SK-N-SH (cell line): ENCODE results near the gene GRIPAP1. TPM values are rescaled to one million over a fixed set of nuclear protein-coding genes. Genes with fewer than 3 reads are reported as not detected.

Source experiments
- CTCF ChIA-PET: fragments of 300-600, 350-600 bp; formaldehyde crosslinking; extraction: SDS; loops from one replicate; lab custom pipeline; 2021; lab: Yijun Ruan, JAX
- POLR2A ChIA-PET: fragments of 350-600 bp; sonication (Branson Sonifier 250); formaldehyde crosslinking; extraction: SDS; loops from one replicate; lab custom pipeline; 2020; ENCODE audit warnings: antibody characterized with exemption, inconsistent platforms; lab: Yijun Ruan, JAX
- DNase-seq: peaks from one replicate; pipeline ENCODE4 v3.0.0; 2012
- H2AFZ ChIP-seq: fragments of 200-600 bp; sonication (generic); 2 replicates; pipeline ENCODE4 v1.8.1; 2016; ENCODE audit warnings: antibody characterized with exemption, mild to moderate bottlenecking, low read depth
- H3F3A ChIP-seq: fragments of 200-600 bp; sonication (generic); replicated peaks from 2 replicates; pipeline ENCODE3; 2016; ENCODE audit warnings: antibody characterized with exemption, mild to moderate bottlenecking; ENCODE audit not compliant: insufficient read depth
- H3K27ac ChIP-seq, 2 experiments: fragments of 200-500 bp in 1 of 2; fragments of 200-600 bp in 1 of 2; sonication (Bioruptor generic) in 1 of 2; sonication (generic), shearing (Covaris generic) in 1 of 2; 2 replicates each; pipeline versions ENCODE4 v1.5.1 to v1.6.1; 2014 to 2016; ENCODE audit warnings: low read depth in 2 of 2, inconsistent platforms in 1 of 2, low read length in 1 of 2, mild to moderate bottlenecking in 1 of 2, mixed read lengths in 1 of 2
- H3K27me3 ChIP-seq: fragments of 200-600 bp; sonication (generic), shearing (Covaris generic); 2 replicates; pipeline ENCODE4 v1.6.1; 2016; ENCODE audit warnings: mixed run types; ENCODE audit not compliant: insufficient read depth
- H3K36me3 ChIP-seq, 2 experiments: fragments of 200-500 bp in 1 of 2; fragments of 200-600 bp in 1 of 2; sonication (Bioruptor generic) in 1 of 2; sonication (generic) in 1 of 2; replicated peaks in 1 of 2; 2 replicates each; pipeline versions ENCODE3 to v1.5.1; 2014 to 2016; ENCODE audit warnings: low read length in 1 of 2, mild to moderate bottlenecking in 1 of 2; ENCODE audit not compliant: insufficient read depth in 2 of 2, control insufficient read depth in 1 of 2
- H3K4me1 ChIP-seq, 2 experiments: fragments of 200-500 bp in 1 of 2; fragments of 200-600 bp in 1 of 2; sonication (Bioruptor generic) in 1 of 2; sonication (generic), shearing (Covaris generic) in 1 of 2; 2 replicates each; pipeline versions ENCODE4 v1.5.1 to v1.6.1; 2014 to 2016; ENCODE audit warnings: low read depth in 1 of 2, low read length in 1 of 2, mixed run types in 1 of 2; ENCODE audit not compliant: insufficient read depth in 2 of 2, control insufficient read depth in 1 of 2
- H3K4me2 ChIP-seq: fragments of 200-600 bp; sonication (generic), shearing (Covaris generic); 2 replicates; pipeline ENCODE4 v1.6.1; 2017; ENCODE audit warnings: mixed run types
- H3K4me3 ChIP-seq, 2 experiments: fragments of 200-500 bp in 1 of 2; fragments of 200-600 bp in 1 of 2; sonication (Bioruptor generic) in 1 of 2; sonication (generic), shearing (Covaris generic) in 1 of 2; 2 replicates each; pipeline versions ENCODE4 v1.5.1 to v1.8.1; 2014 to 2016; ENCODE audit warnings: low read depth in 2 of 2, inconsistent platforms in 1 of 2, low read length in 1 of 2, mild to moderate bottlenecking in 1 of 2, mixed read lengths in 1 of 2, moderate library complexity in 1 of 2
- H3K79me2 ChIP-seq: fragments of 200-600 bp; sonication (generic); 2 replicates; pipeline ENCODE4 v1.8.1; 2017; ENCODE audit warnings: mild to moderate bottlenecking; ENCODE audit not compliant: insufficient read depth
- H3K9ac ChIP-seq: fragments of 200-600 bp; sonication (generic); 2 replicates; pipeline ENCODE4 v1.6.1; 2017; ENCODE audit warnings: mixed run types
- H3K9me2 ChIP-seq: fragments of 200-600 bp; sonication (generic); 2 replicates; pipeline ENCODE4 v1.6.1; 2017; ENCODE audit warnings: mixed run types
- H3K9me3 ChIP-seq: fragments of 200-600 bp; sonication (generic); 2 replicates; pipeline ENCODE4 v1.6.1; 2017; ENCODE audit warnings: mixed run types, mild to moderate bottlenecking, moderate library complexity
- H4K20me1 ChIP-seq: fragments of 200-600 bp; sonication (generic); 2 replicates; pipeline ENCODE4 v1.6.1; 2017; ENCODE audit warnings: mild to moderate bottlenecking, mixed run types; ENCODE audit not compliant: insufficient read depth
- EP300 ChIP-seq, 2 experiments: IDR thresholded peaks; 2 replicates each; pipeline versions ENCODE4 v1.4.0 to v1.6.1; 2012; ENCODE audit warnings: borderline replicate concordance in 1 of 2, low read depth in 1 of 2, low read length in 1 of 2
- FOXJ3 ChIP-seq: sonication (generic); formaldehyde crosslinking; IDR thresholded peaks from 2 replicates; pipeline ENCODE4 v1.5.1; 2020; ENCODE audit warnings: mild to moderate bottlenecking, missing genetic modification reagents
- FOXM1 ChIP-seq: IDR thresholded peaks from 2 replicates; pipeline ENCODE4 v1.4.0; 2012; ENCODE audit warnings: low read depth, mild to moderate bottlenecking
- IRF3 ChIP-seq: fragments of 150-350 bp; IDR thresholded peaks from 2 replicates; pipeline ENCODE4 v1.6.1; 2016; ENCODE audit warnings: mild to moderate bottlenecking, low read depth, low read length
- MAX ChIP-seq: IDR thresholded peaks from 2 replicates; pipeline ENCODE4 v1.4.0; 2012; ENCODE audit warnings: low read depth
- NFIC ChIP-seq: IDR thresholded peaks from 2 replicates; pipeline ENCODE4 v1.4.0; 2012; ENCODE audit warnings: borderline replicate concordance
- NRF1 ChIP-seq: IDR thresholded peaks from 2 replicates; pipeline ENCODE4 v1.6.1; 2012; ENCODE audit warnings: low read depth, mild to moderate bottlenecking, low read length
- POLR2AphosphoS5 ChIP-seq: IDR thresholded peaks from 2 replicates; pipeline ENCODE4 v1.6.1; 2012; ENCODE audit warnings: low read depth, low read length
- REST ChIP-seq: IDR thresholded peaks from 2 replicates; pipeline ENCODE4 v1.6.1; 2012; ENCODE audit warnings: mild to moderate bottlenecking, low read depth, low read length, moderate library complexity
- RFX5 ChIP-seq: IDR thresholded peaks from 2 replicates; pipeline ENCODE4 v1.6.1; 2012; ENCODE audit warnings: mild to moderate bottlenecking, improper control_type of control experiment, low read length
- RXRA ChIP-seq: IDR thresholded peaks from 2 replicates; pipeline ENCODE4 v1.4.0; 2012; ENCODE audit warnings: low read depth, mild to moderate bottlenecking, borderline replicate concordance
- SMC3 ChIP-seq: IDR thresholded peaks from 2 replicates; pipeline ENCODE4 v1.6.1; 2012; ENCODE audit warnings: low read depth, low read length, improper control_type of control experiment
- TCF12 ChIP-seq: IDR thresholded peaks from 2 replicates; pipeline ENCODE4 v1.4.0; 2012
- ZBTB33 ChIP-seq: IDR thresholded peaks from 2 replicates; pipeline ENCODE4 v1.4.0; 2012; ENCODE audit warnings: low read depth, borderline replicate concordance
- WGBS: methylation state at CpG from one replicate; pipeline ENCODE4 v1.1.6; 2017; ENCODE audit warnings: low lambda C conversion rate; 5-methylcytosine and 5-hydroxymethylcytosine counted together
- polyA plus RNA-seq, 3 experiments: library from polyadenylated mRNA; depleted of rRNA; stranded (reverse); fragments of >200 nt; gene quantifications; 2 replicates each; pipeline ENCODE4 v1.2.3, GENCODE V29; 2012
- TF ChIP-seq, protein P1 (sequence below): IDR thresholded peaks from 2 replicates; pipeline ENCODE4; 2012

Gene GRIPAP1
- polyA plus RNA-seq, 1 of the 3 experiments (the other 2 are of a cell fraction) = 63.6 TPM

GRCh38 chrX:48936429-48937053, 65.5 kb downstream of the GRIPAP1 start:
- POLR2A ChIA-PET = no interaction called here
- H3K4me2 ChIP-seq = no peak overlapping the region
- no peaks in the 10 kb centered on the region for H3K27me3 ChIP-seq
- no peaks in the 10 kb centered on the region for H3F3A ChIP-seq
- no peaks in the 10 kb centered on the region for H3K9me2 ChIP-seq
- CTCF ChIA-PET = interaction anchor here (1.2 to 2.2 kb wide), 2 partner anchors 10 to 45 kb away, joined by 3 to 8 read pairs; no protein-coding TSS in a partner anchor
- no peak overlapping the region for H2AFZ ChIP-seq
- H3K36me3 ChIP-seq = peaks cover 19 to 39% of the 10 kb centered on the region in 2 experiments
- H4K20me1 ChIP-seq = peaks cover 54% of the 10 kb centered on the region
- H3K9me3 ChIP-seq = no peaks in the 10 kb centered on the region
- no peak overlapping the region for H3K9ac ChIP-seq
- WGBS = 96% methylated on average over 8 of the region's 8 CpGs
- no peak for DNase-seq
- no peak overlapping the region for H3K4me3 ChIP-seq
- peaks cover 32% of the 10 kb centered on the region; the same call in 1 of the 2 replicates for H3K79me2 ChIP-seq
- H3K4me1 ChIP-seq = no peaks in the 10 kb centered on the region
- TF ChIP-seq NFIC = no peak
- no peak for TF ChIP-seq MAX
- no peak for TF ChIP-seq IRF3
- TF ChIP-seq EP300 (IDR thresholded peaks at IDR 0.05; ENCODE audit: borderline replicate concordance in 1 of 2, low read depth in 1 of 2, low read length in 1 of 2) = no peak
- TF ChIP-seq ZBTB33 = no peak
- TF ChIP-seq NRF1 = no peak
- TF ChIP-seq RXRA = no peak
- no peak for TF ChIP-seq SMC3
- TF ChIP-seq FOXJ3 (CRISPR knock-in tag) = no peak
- TF ChIP-seq POLR2AphosphoS5 = no peak
- TF ChIP-seq TCF12 = no peak
- TF ChIP-seq FOXM1 = no peak
- no peak for TF ChIP-seq REST
- TF ChIP-seq, protein P1, sequence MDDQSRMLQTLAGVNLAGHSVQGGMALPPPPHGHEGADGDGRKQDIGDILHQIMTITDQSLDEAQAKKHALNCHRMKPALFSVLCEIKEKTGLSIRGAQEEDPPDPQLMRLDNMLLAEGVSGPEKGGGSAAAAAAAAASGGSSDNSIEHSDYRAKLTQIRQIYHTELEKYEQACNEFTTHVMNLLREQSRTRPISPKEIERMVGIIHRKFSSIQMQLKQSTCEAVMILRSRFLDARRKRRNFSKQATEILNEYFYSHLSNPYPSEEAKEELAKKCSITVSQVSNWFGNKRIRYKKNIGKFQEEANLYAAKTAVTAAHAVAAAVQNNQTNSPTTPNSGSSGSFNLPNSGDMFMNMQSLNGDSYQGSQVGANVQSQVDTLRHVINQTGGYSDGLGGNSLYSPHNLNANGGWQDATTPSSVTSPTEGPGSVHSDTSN = no peak
- TF ChIP-seq RFX5 = no peak
- TF ChIP-seq, all 33 proteins: peak for 0
- no peak overlapping the region for H3K27ac ChIP-seq
